Endometrial microvascular endothelial cells (primary cell): ENCODE results near the gene BRINP2. TPM values are rescaled to one million over a fixed set of nuclear protein-coding genes. Genes with fewer than 3 reads are reported as not detected.
"Not testable (repeated sequence)": the region's sequence is repeated elsewhere in the genome, so short reads cannot be mapped to it uniquely, and the experiment has no call there.

Experiments
- in situ Hi-C: cut with HindIII; loops from 2 replicates; pipeline ENCODE4 v1.10.0; 2017; ENCODE audit warnings: low sequenced_read_pairs, low pct_unique_long_range_greater_than_20kb; ENCODE audit errors: inconsistent ontology term
- total RNA-seq: library from RNA; depleted of rRNA; stranded (reverse); fragments of >200 nt; gene quantifications from one replicate; pipeline ENCODE4 v1.2.3, GENCODE V29; 2015; ENCODE audit errors: inconsistent ontology term

The BRINP2 gene
- total RNA-seq, 1 donor from 2014 or later: 0.09 TPM

DNA sequence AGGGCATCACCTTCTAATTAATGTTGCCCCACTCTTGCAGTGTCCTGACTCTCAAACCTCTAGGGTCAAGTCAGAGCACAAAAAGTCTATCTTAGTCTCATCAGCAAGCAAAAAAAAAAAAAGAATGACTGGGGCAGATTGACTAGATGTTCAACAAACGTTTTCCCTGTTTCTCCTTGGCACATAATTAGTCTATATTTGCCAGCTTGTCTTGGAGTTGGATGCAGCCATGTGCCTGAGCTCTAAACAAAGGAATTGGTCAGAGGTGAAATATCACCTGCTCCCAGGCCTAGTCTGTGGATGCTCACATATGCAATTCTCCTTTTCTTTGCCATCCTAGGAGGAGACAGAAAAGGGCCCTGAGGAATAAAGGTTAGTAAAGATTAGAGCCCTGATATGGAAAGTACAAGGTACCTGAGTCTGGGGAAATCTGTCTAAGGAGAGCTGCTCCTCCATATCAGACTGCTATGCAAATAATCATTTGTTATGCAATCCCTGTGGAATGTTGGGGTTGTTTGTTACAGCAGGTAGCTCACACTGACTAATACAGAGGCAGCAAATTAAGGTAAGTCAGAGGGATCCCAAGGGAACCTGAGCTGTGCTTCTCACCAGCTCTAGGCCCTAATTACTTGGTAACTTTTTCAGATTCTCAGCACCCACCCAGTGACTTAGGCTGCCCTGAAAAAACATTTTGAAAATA, 130.8 kb downstream of the BRINP2 start:
- in situ Hi-C loops: no loop called here

- in situ Hi-C loops: no loop called here
These were observed 131.7 kb downstream of the BRINP2 start for GRCh38 chr1:177302357-177303044.

GRCh38 chr1:177305040-177306018, 134.6 kb downstream of the BRINP2 start:
- in situ Hi-C loops: no loop called here

DNA sequence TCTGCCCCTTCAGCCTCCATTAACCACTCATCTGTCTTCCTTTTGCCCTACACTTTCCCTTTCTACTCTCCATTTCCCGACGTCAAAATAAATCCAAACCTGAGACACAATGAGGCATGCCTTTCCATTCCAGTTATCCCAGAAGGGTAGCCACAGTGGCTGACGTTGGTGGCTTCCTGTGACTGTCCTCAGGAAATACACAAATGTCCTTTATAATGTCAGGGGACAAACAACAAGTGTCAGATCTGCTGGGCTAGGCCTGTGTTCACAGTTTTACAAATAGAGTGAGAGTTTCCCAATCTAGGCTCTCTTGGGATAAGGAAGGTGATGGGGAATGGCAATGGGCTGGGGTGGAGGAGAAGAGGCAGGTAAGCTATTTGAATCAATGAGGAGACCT, 135.3 kb downstream of the BRINP2 start:
- in situ Hi-C loops: no loop called here

DNA sequence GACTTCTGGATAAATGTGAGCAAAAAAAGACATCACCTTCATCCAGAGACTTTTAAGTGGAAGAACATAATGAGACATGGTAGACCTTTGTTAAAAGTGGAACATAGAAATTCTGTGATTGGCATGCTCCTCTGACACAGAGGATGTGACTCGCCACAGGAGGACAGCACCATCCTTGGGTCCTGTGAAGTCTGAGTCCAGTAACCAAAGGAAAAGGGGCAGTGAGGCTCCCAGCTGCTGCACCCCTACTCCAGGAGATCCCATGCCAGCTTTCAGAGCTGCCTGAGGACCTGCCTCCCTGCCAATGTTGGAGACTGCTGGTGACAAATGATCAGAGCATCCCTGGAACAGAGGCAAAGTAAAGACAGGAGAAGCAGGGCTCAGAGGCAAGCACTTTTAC, 136.2 kb downstream of the BRINP2 start:
- in situ Hi-C loops: no loop called here

- in situ Hi-C loops: no loop called here
These were observed 137.0 kb downstream of the BRINP2 start for GRCh38 chr1:177307771-177308170.

DNA sequence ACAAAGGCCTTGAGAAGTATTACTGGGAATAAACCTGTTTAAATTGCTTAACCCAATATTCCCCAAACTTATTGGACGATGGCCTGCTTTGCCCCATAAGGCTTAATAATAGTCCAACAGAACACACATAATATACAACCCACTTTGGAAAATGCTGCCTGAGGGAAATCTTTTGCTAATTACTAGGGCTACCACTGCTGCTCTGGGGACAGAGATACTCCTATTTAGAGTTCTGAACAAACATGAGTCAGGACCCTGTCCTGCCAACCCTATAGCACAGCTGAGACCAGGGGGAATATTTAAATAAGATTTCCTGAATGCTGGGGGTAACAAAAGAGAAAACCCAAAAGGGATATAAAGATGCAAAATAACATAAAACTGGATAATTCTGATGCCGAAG, 139.1 kb downstream of the BRINP2 start:
- in situ Hi-C loops: no loop called here

GRCh38 chr1:177310326-177310725, 139.6 kb downstream of the BRINP2 start:
- in situ Hi-C loops: no loop called here

DNA sequence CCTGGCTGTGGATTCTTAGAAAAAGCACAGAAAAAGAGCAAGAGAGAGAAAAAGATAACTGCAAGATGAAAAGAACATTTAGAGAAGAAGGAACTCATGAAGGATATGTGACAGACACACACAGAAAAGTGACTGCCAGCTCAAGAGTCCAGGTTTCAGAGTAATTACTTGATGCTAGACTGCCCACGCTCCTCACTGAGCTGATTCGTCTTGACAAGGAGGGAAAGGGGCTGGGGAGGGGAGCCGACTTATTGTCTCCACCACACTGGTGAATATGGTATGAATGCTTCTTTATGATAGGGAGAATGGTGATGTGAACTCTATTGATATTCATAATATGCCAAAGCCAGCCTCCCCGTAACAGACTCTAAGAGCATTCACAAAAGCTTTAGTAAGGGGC, 140.4 kb downstream of the BRINP2 start:
- in situ Hi-C loops: no loop called here

- in situ Hi-C loops: no loop called here
These were observed 140.8 kb downstream of the BRINP2 start for GRCh38 chr1:177311586-177311985.

DNA sequence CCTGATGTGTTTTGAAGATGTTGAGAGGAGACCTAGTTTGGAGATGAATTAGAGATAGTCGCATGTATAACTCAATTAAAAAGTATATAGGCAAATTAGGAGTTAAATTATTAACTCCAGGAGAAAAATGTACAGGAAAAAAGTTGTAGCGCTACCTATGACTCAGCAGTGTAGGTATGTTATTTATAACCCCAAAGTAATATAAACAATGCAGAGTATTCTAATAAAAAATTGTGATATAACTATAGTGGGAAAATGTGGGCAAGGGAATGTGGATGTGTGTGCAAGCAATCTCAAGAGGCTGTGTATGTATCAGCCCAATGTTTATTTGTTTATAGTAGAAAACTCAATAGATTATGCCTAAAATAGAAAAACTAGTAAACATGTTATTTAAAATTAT, 144.5 kb downstream of the BRINP2 start:
- in situ Hi-C loops: no loop called here

DNA sequence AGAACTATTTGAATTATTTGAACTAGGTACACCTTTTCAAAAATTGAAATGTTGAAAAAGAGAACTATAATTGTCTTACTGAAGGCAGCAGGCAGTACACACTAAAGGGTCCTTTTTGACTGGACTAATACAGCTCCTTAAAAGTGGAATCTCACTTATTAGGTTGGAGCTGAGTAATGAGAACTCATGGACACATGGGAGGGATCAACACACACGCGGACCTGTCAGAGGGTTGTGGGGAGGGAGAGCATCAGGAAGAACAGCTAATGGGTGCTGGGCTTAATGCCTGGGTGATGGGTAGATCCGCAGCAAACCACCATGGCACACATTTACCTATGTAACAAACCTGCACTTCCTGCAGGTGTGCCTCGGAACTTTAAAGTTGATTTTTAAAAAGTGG, 145.0 kb downstream of the BRINP2 start:
- in situ Hi-C loops: no loop called here

DNA sequence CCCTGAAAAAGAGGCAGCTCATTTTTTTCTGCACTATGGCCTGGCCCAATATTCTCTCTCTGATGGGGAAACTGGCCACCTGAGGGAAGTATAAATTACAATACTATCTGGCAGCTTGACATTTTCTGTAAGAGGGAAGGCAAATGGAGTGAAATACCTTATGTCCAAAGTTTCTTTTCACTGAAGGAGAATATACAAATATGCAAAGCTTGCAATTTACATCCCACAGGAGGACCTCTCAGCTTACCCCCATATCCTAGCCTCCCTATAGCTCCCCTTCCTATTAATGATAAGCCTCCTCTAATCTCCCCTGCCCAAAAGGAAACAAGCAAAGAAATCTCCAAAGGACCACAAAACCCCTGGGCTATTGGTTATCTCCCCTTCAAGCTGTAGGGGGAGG, 150.7 kb downstream of the BRINP2 start:
- in situ Hi-C loops: not testable (repeated sequence)

DNA sequence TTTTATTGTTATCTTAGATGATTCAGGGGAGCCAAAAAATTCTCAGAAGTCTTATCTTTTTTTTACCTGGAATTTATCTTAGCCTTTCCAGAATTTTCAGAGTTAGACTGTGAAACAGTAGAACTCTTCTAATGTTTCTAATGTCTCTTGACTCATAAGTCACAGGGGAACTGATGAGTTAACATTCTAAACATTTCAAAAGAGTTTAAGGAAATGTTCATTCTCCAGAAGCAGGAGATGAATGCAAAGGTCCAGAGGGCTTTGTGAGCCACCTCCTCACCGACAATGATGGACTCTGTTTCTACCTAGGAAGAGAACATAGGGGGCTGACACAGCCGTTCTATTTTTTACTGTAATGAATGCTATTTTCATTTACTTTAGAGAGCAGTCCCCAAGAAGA, 157.5 kb downstream of the BRINP2 start:
- in situ Hi-C loops: no loop called here

DNA sequence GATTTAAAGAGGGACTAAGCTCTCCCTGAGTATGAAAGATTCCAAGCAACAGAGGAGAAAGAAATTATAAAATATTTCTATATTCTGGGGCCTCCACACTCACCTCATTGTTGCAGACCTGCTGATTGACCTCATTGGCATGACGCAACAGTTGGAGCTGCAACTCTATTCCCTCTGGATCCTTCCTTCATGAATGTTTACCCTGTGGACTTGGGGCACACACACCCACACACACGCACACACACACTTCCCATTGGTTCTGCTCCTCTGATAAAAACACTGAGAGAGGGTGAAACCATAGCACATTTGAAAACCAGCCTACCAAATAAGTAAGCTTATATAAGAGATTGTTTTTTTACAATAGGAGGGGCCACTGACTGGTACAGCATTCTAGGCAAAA, 159.1 kb downstream of the BRINP2 start:
- in situ Hi-C loops: no loop called here

Other genes with a start within 250 kb of the BRINP2 start
- not detected for gene ASTN1, start 6.2 kb upstream of the BRINP2 start, total RNA-seq